WTC11 (cell line): ENCODE measurements around the gene KSR2. TPM values are rescaled to one million over a fixed set of nuclear protein-coding genes. Genes with fewer than 3 reads are reported as not detected.

Source experiments
- ATAC-seq: fragments of 200-7000 bp; cut with Tn5 transposase; 2 replicates; pipeline ENCODE4 v1.10.0; 2021; ENCODE audit warnings: mild to moderate bottlenecking, moderate library complexity
- CTCF ChIA-PET: fragments of 300-600 bp; sonication (Branson Sonifier 250); formaldehyde crosslinking; loops from one replicate; lab custom pipeline; 2021; ENCODE audit warnings: antibody characterized with exemption; lab: Charles Lee
- POLR2A ChIA-PET: fragments of 350-600 bp; sonication (Branson Sonifier 250); formaldehyde crosslinking; loops from one replicate; lab custom pipeline; 2021; ENCODE audit warnings: antibody characterized with exemption; lab: Charles Lee
- DNase-seq: peaks from one replicate; pipeline ENCODE4 v3.0.0; 2021; ENCODE audit warnings: low spot score
- H3K27ac Mint-ChIP-seq: 2 replicates; pipeline ENCODE4 v1.8.0; 2021; ENCODE audit warnings: mixed read lengths
- H3K27me3 Mint-ChIP-seq: 2 replicates; pipeline ENCODE4 v1.8.0; 2021; ENCODE audit warnings: low read depth, mild to moderate bottlenecking, moderate library complexity, mixed read lengths
- H3K36me3 Mint-ChIP-seq: 2 replicates; pipeline ENCODE4 v1.8.0; 2021; ENCODE audit warnings: mixed read lengths
- H3K4me1 Mint-ChIP-seq: 2 replicates; pipeline ENCODE4 v1.8.0; 2022; ENCODE audit warnings: mixed read lengths
- H3K4me3 Mint-ChIP-seq: 2 replicates; pipeline ENCODE4 v1.8.0; 2021; ENCODE audit warnings: mild to moderate bottlenecking, moderate library complexity, mixed read lengths
- H3K9me3 Mint-ChIP-seq: 2 replicates; pipeline ENCODE4 v1.8.0; 2021; ENCODE audit warnings: mixed read lengths
- ATF1 ChIP-seq: sonication (generic); formaldehyde crosslinking; IDR thresholded peaks from 2 replicates; pipeline ENCODE4 v1.8.1; 2023; ENCODE audit warnings: mild to moderate bottlenecking, moderate library complexity, missing genetic modification reagents
- EMX1 ChIP-seq: fragments of 250-450 bp; sonication (Bioruptor Pico); IDR thresholded peaks from 2 replicates; pipeline ENCODE4 v1.8.0; 2021; ENCODE audit warnings: mild to moderate bottlenecking
- FOXP1 ChIP-seq: sonication (generic); formaldehyde crosslinking; IDR thresholded peaks from 2 replicates; pipeline ENCODE4 v1.8.0; 2022; ENCODE audit warnings: missing genetic modification reagents, mild to moderate bottlenecking, moderate library complexity, borderline replicate concordance
- FOXP4 ChIP-seq: sonication (generic); formaldehyde crosslinking; IDR thresholded peaks from 2 replicates; pipeline ENCODE4 v1.8.0; 2022; ENCODE audit warnings: mild to moderate bottlenecking, missing genetic modification reagents
- GABPB1 ChIP-seq: sonication (generic); formaldehyde crosslinking; IDR thresholded peaks from 2 replicates; pipeline ENCODE4 v1.8.1; 2023; ENCODE audit warnings: mild to moderate bottlenecking, missing genetic modification reagents
- IRF1 ChIP-seq: sonication (generic); formaldehyde crosslinking; IDR thresholded peaks from 2 replicates; pipeline ENCODE4 v1.8.0; 2023; ENCODE audit warnings: missing genetic modification reagents
- JUN ChIP-seq: sonication (generic); formaldehyde crosslinking; IDR thresholded peaks from 2 replicates; pipeline ENCODE4 v1.8.0; 2023; ENCODE audit warnings: mild to moderate bottlenecking, missing genetic modification reagents
- NFATC4 ChIP-seq: fragments of 250-450 bp; sonication (Bioruptor Pico); IDR thresholded peaks from 2 replicates; pipeline ENCODE4 v1.9.0; 2021; ENCODE audit warnings: mild to moderate bottlenecking
- NR2C2 ChIP-seq: sonication (generic); formaldehyde crosslinking; IDR thresholded peaks from 2 replicates; pipeline ENCODE4 v1.8.0; 2022; ENCODE audit warnings: mild to moderate bottlenecking, missing genetic modification reagents
- RELA ChIP-seq: sonication (generic); formaldehyde crosslinking; IDR thresholded peaks from 2 replicates; pipeline ENCODE4 v1.8.1; 2022; ENCODE audit warnings: missing genetic modification reagents, mild to moderate bottlenecking, borderline replicate concordance
- SMAD3 ChIP-seq: sonication (generic); formaldehyde crosslinking; IDR thresholded peaks from 2 replicates; pipeline ENCODE4 v1.8.0; 2022; ENCODE audit warnings: missing genetic modification reagents, mild to moderate bottlenecking, borderline replicate concordance
- TP53 ChIP-seq: sonication (generic); formaldehyde crosslinking; IDR thresholded peaks from 2 replicates; pipeline ENCODE4 v1.8.1; 2023; ENCODE audit warnings: mild to moderate bottlenecking, missing genetic modification reagents
- ZBTB43 ChIP-seq: sonication (generic); formaldehyde crosslinking; IDR thresholded peaks from 2 replicates; pipeline ENCODE4 v1.8.1; 2023; ENCODE audit warnings: mild to moderate bottlenecking, missing genetic modification reagents
- ZNF219 ChIP-seq: sonication (generic); formaldehyde crosslinking; IDR thresholded peaks from 2 replicates; pipeline ENCODE4 v1.8.0; 2023; ENCODE audit warnings: missing genetic modification reagents, mild to moderate bottlenecking, borderline replicate concordance
- ZNF317 ChIP-seq: sonication (generic); formaldehyde crosslinking; IDR thresholded peaks from 2 replicates; pipeline ENCODE4 v1.8.1; 2023; ENCODE audit warnings: low read depth, mild to moderate bottlenecking, moderate library complexity, missing genetic modification reagents, borderline replicate concordance
- ZNF416 ChIP-seq: fragments of 250-450 bp; sonication (Bioruptor Pico); IDR thresholded peaks from 2 replicates; pipeline ENCODE4 v1.9.0; 2021; ENCODE audit warnings: mild to moderate bottlenecking, inconsistent platforms
- ZNF425 ChIP-seq: fragments of 250-450 bp; sonication (Bioruptor Pico); conservative IDR thresholded peaks from 2 replicates; pipeline ENCODE4 v1.9.0; 2021; ENCODE audit warnings: mild to moderate bottlenecking
- total RNA-seq: library from RNA; stranded (reverse); gene quantifications from 3 replicates; pipeline ENCODE4 v1.2.3, GENCODE V29; 2021
- TF ChIP-seq, protein P1 (sequence below): sonication (generic); formaldehyde crosslinking; conservative IDR thresholded peaks from 2 replicates; pipeline ENCODE4 v1.8.1; 2022; ENCODE audit warnings: mild to moderate bottlenecking, missing genetic modification reagents
- TF ChIP-seq, protein P2 (sequence below): fragments of 250-450 bp; sonication (Bioruptor Pico); IDR thresholded peaks from 2 replicates; pipeline ENCODE4 v1.9.0; 2021; ENCODE audit warnings: moderate library complexity, mild to moderate bottlenecking, inconsistent platforms, borderline replicate concordance
- TF ChIP-seq, protein P3 (sequence below): sonication (generic); formaldehyde crosslinking; IDR thresholded peaks from 2 replicates; pipeline ENCODE4 v1.8.0; 2022; ENCODE audit warnings: mild to moderate bottlenecking, missing genetic modification reagents
- TF ChIP-seq, protein P4 (sequence below): sonication (generic); formaldehyde crosslinking; IDR thresholded peaks from 2 replicates; pipeline ENCODE4 v1.8.1; 2023; ENCODE audit warnings: mild to moderate bottlenecking, missing genetic modification reagents, moderate library complexity
- TF ChIP-seq, protein P5 (sequence below): sonication (generic); formaldehyde crosslinking; IDR thresholded peaks from 2 replicates; pipeline ENCODE4 v1.8.0; 2022; ENCODE audit warnings: mild to moderate bottlenecking, missing genetic modification reagents

Gene KSR2
- total RNA-seq, 1 experiment from 2014 or later: 2.4 TPM

DNA sequence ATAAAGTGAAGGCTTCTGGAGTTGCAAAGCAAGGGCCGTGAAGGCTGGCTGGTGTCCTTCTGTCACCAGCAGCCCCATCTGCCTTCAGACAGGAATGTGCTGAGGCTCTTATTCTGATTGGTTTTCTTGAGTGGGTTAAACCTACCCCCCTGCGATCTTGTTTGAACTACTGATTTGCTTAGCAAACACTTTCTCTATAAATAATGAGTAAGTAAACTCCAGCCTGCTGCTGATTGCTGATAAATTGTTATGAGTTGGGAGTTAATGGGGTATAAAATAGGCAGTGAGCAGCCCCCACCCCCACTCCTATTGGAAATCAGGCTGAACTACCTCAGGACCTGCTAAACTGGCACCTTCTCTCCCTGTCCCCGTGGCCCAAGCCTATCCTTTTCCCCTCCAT, 461.2 kb downstream of the KSR2 start:
- no peaks in the 10 kb centered on the region; the same call in 1 of the 2 replicates for H3K27me3 Mint-ChIP-seq
- ATAC-seq: no peak

GRCh38 chr12:117506333-117506732, 462.5 kb downstream of the KSR2 start:
- TF ChIP-seq FOXP1 (no peak), GABPB1 (CRISPR knock-in tag) (no peak), ZNF425 (CRISPR knock-in tag) (no peak), EMX1 (CRISPR knock-in tag) (no peak), RELA (CRISPR knock-in tag) (no peak), ZNF219 (no peak), ZBTB43 (CRISPR knock-in tag) (no peak), ATF1 (CRISPR knock-in tag) (no peak)
- H3K4me3 Mint-ChIP-seq: no peak overlapping the region
- ATAC-seq (no peak), DNase-seq (no peak)
- H3K27me3 Mint-ChIP-seq: no peaks in the 10 kb centered on the region; the same call in 1 of the 2 replicates
- no peaks in the 10 kb centered on the region for H3K9me3 Mint-ChIP-seq
- POLR2A ChIA-PET: no interaction called here
- no peaks in the 10 kb centered on the region for H3K36me3 Mint-ChIP-seq
- no peak overlapping the region for H3K27ac Mint-ChIP-seq
- CTCF ChIA-PET: interaction anchor here (1.2 kb wide), 1 partner anchor 139 kb away, joined by 4 read pairs; no protein-coding TSS in a partner anchor
- peaks cover under 1% of the 10 kb centered on the region; the same call in 1 of the 2 replicates for H3K4me1 Mint-ChIP-seq

More for the DNA sequence above, 461.2 kb downstream of the KSR2 start:
- TF ChIP-seq ZBTB43 (CRISPR knock-in tag) (no peak), ZNF416 (no peak), IRF1 (CRISPR knock-in tag) (no peak), NR2C2 (CRISPR knock-in tag) (no peak)
- TF ChIP-seq, protein P1, sequence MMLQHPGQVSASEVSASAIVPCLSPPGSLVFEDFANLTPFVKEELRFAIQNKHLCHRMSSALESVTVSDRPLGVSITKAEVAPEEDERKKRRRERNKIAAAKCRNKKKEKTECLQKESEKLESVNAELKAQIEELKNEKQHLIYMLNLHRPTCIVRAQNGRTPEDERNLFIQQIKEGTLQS: no peak
- TF ChIP-seq, protein P2, sequence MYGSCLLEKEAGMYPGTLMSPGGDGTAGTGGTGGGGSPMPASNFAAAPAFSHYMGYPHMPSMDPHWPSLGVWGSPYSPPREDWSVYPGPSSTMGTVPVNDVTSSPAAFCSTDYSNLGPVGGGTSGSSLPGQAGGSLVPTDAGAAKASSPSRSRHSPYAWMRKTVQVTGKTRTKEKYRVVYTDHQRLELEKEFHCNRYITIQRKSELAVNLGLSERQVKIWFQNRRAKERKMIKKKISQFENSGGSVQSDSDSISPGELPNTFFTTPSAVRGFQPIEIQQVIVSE (CRISPR knock-in tag): no peak
- Mint-ChIP-seq H3K27ac (no peak overlapping the region), H3K36me3 (no peaks in the 10 kb centered on the region), H3K4me3 (no peak overlapping the region), H3K9me3 (no peaks in the 10 kb centered on the region), H3K4me1 (peaks cover 12% of the 10 kb centered on the region)
- no peak for DNase-seq
- CTCF ChIA-PET: interaction anchor here (1.2 kb wide), 1 partner anchor 141 kb away, joined by 4 read pairs; no protein-coding TSS in a partner anchor
- POLR2A ChIA-PET: no interaction called here

DNA sequence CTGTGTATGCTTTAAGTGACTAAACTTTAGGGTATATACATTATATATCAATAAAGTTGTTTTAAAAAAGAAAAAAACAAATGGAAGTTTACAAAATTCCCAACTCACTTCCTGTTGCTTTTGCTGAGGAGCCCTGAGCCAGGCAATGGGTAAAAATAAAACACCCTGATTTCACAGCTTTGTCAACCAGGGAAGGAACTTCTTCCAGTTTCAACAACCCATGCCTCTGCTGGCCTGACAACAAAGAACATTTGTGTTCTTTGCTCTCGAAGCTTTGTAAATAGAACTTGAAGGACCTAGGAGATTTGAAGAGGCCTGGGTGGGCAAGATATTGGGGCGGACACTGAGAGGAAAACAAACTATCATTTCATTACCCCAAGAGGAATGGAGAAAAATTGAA, 466.2 kb downstream of the KSR2 start:
- peaks cover 11% of the 10 kb centered on the region for H3K4me1 Mint-ChIP-seq
- POLR2A ChIA-PET: no interaction called here
- DNase-seq (no peak), ATAC-seq (no peak)
- H3K9me3 Mint-ChIP-seq: no peaks in the 10 kb centered on the region
- CTCF ChIA-PET: no interaction called here
- no peak overlapping the region for H3K27ac Mint-ChIP-seq
- no peaks in the 10 kb centered on the region for H3K36me3 Mint-ChIP-seq
- no peaks in the 10 kb centered on the region for H3K27me3 Mint-ChIP-seq
- H3K4me3 Mint-ChIP-seq: no peak overlapping the region
- TF ChIP-seq, protein P3, sequence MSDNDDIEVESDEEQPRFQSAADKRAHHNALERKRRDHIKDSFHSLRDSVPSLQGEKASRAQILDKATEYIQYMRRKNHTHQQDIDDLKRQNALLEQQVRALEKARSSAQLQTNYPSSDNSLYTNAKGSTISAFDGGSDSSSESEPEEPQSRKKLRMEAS: no peak
- TF ChIP-seq, protein P4, sequence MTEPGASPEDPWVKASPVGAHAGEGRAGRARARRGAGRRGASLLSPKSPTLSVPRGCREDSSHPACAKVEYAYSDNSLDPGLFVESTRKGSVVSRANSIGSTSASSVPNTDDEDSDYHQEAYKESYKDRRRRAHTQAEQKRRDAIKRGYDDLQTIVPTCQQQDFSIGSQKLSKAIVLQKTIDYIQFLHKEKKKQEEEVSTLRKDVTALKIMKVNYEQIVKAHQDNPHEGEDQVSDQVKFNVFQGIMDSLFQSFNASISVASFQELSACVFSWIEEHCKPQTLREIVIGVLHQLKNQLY (CRISPR knock-in tag): no peak
- TF ChIP-seq ZNF317 (CRISPR knock-in tag): no peak
- TF ChIP-seq FOXP4 (CRISPR knock-in tag): no peak
- TF ChIP-seq, protein P5, sequence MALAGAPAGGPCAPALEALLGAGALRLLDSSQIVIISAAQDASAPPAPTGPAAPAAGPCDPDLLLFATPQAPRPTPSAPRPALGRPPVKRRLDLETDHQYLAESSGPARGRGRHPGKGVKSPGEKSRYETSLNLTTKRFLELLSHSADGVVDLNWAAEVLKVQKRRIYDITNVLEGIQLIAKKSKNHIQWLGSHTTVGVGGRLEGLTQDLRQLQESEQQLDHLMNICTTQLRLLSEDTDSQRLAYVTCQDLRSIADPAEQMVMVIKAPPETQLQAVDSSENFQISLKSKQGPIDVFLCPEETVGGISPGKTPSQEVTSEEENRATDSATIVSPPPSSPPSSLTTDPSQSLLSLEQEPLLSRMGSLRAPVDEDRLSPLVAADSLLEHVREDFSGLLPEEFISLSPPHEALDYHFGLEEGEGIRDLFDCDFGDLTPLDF: no peak
- no peak for TF ChIP-seq JUN (CRISPR knock-in tag)
- no peak for TF ChIP-seq TP53 (CRISPR knock-in tag)
- TF ChIP-seq NFATC4 (CRISPR knock-in tag): no peak
- TF ChIP-seq SMAD3 (CRISPR knock-in tag): no peak
